IMR-90 (cell line): ENCODE data around the gene TSR3. TPM values are rescaled to one million over a fixed set of nuclear protein-coding genes. Genes with fewer than 3 reads are reported as not detected.
A peak's percentile ranks its signal among the peaks of the same experiment; 100 is the strongest.
"Not testable (repeated sequence)": the region's sequence is repeated elsewhere in the genome, so short reads cannot be mapped to it uniquely, and the experiment has no call there.

Experiments
- ATAC-seq: fragments of 200-7000 bp; cut with Tn5 transposase; 2 replicates; pipeline ENCODE4 v1.9.1; 2020; ENCODE audit warnings: low read depth, mild to moderate bottlenecking, moderate library complexity
- BruUV-seq: library from RNA; stranded (reverse); fragments of 400-500 nt; replicated peaks from 2 replicates; lab custom pipeline; 2021; lab: Mats Ljungman, UMichigan
- CTCF ChIA-PET: fragments of 300-600 bp; formaldehyde crosslinking; extraction: SDS; loops from one replicate; lab custom pipeline; 2021; ENCODE audit warnings: antibody characterized with exemption; lab: Yijun Ruan, JAX
- POLR2A ChIA-PET: fragments of 300-600 bp; sonication (Branson Sonifier 250); formaldehyde crosslinking; loops from one replicate; lab custom pipeline; 2022; ENCODE audit warnings: antibody characterized with exemption; ENCODE audit not compliant: unreplicated experiment; lab: Charles Lee
- DNase-seq: peaks from one replicate; pipeline ENCODE4 v3.0.0; 2013
- H2AFZ ChIP-seq: replicated peaks from 2 replicates; pipeline ENCODE3; 2013; ENCODE audit warnings: low read length, mild to moderate bottlenecking; ENCODE audit not compliant: poor library complexity
- H2AK5ac ChIP-seq: 2 replicates; pipeline ENCODE4 v1.6.1; 2013; ENCODE audit warnings: low read depth, low read length, inconsistent platforms
- H2AK9ac ChIP-seq: replicated peaks from 2 replicates; pipeline ENCODE3; 2013; ENCODE audit warnings: mild to moderate bottlenecking, low read depth, low read length, moderate library complexity; ENCODE audit not compliant: poor library complexity
- H2BK120ac ChIP-seq: 2 replicates; pipeline ENCODE4 v1.6.1; 2013; ENCODE audit warnings: low read depth, low read length, inconsistent platforms
- H2BK15ac ChIP-seq: 3 replicates; pipeline ENCODE4 v1.6.1; 2013; ENCODE audit warnings: low read depth, low read length, inconsistent platforms
- H2BK20ac ChIP-seq: 2 replicates; pipeline ENCODE4 v1.6.1; 2013; ENCODE audit warnings: low read depth, mild to moderate bottlenecking, inconsistent platforms, low read length, moderate library complexity
- H2BK5ac ChIP-seq: 2 replicates; pipeline ENCODE4 v1.6.1; 2013; ENCODE audit warnings: mild to moderate bottlenecking, low read depth, low read length, inconsistent platforms; ENCODE audit not compliant: poor library complexity, severe bottlenecking
- H3K14ac ChIP-seq: replicated peaks from 2 replicates; pipeline ENCODE4 v1.6.1; 2013; ENCODE audit warnings: low read depth, low read length, inconsistent platforms
- H3K18ac ChIP-seq: 2 replicates; pipeline ENCODE4 v1.6.1; 2013; ENCODE audit warnings: low read depth, low read length, control low read depth
- H3K23ac ChIP-seq: 2 replicates; pipeline ENCODE4 v1.6.1; 2013; ENCODE audit warnings: low read depth, low read length, inconsistent platforms
- H3K27ac ChIP-seq: 2 replicates; pipeline ENCODE4 v1.5.1; 2013; ENCODE audit warnings: mild to moderate bottlenecking, control low read depth, low read length; ENCODE audit not compliant: insufficient read depth
- H3K27me3 ChIP-seq: 2 replicates; pipeline ENCODE4 v1.6.1; 2013; ENCODE audit warnings: low read length; ENCODE audit not compliant: control insufficient read depth, insufficient read depth
- H3K36me3 ChIP-seq: 2 replicates; pipeline ENCODE4 v1.6.1; 2013; ENCODE audit warnings: low read length, mixed read lengths; ENCODE audit not compliant: control insufficient read depth, insufficient read depth
- H3K4ac ChIP-seq: 2 replicates; pipeline ENCODE4 v1.6.1; 2013; ENCODE audit warnings: low read depth, low read length, inconsistent platforms
- H3K4me1 ChIP-seq: 2 replicates; pipeline ENCODE4 v1.6.1; 2013; ENCODE audit warnings: low read length, mixed read lengths; ENCODE audit not compliant: control insufficient read depth, insufficient read depth
- H3K4me2 ChIP-seq: 2 replicates; pipeline ENCODE4 v1.6.1; 2013; ENCODE audit warnings: low read depth, mild to moderate bottlenecking, control low read depth, low read length, moderate library complexity
- H3K4me3 ChIP-seq: 2 replicates; pipeline ENCODE4 v1.5.1; 2013; ENCODE audit warnings: low read depth, mild to moderate bottlenecking, control low read depth, low read length, moderate library complexity; ENCODE audit not compliant: insufficient read depth
- H3K56ac ChIP-seq: 2 replicates; pipeline ENCODE4 v1.6.1; 2013; ENCODE audit warnings: low read length, inconsistent platforms; ENCODE audit not compliant: insufficient read depth; ENCODE audit errors: extremely low read depth
- H3K79me1 ChIP-seq, 2 experiments: 2 replicates each; pipeline ENCODE4 v1.6.1; 2013; ENCODE audit warnings: low read length in 2 of 2, inconsistent platforms in 1 of 2, low read depth in 1 of 2
- H3K9ac ChIP-seq: 2 replicates; pipeline ENCODE4 v1.6.1; 2013; ENCODE audit warnings: low read depth, low read length, control low read depth
- H3K9me1 ChIP-seq: 2 replicates; pipeline ENCODE4 v1.6.1; 2013; ENCODE audit warnings: low read length, inconsistent platforms; ENCODE audit not compliant: insufficient read depth
- H3K9me3 ChIP-seq: 2 replicates; pipeline ENCODE4 v1.6.1; 2013; ENCODE audit warnings: low read length; ENCODE audit not compliant: control insufficient read depth, insufficient read depth
- H4K20me1 ChIP-seq: 2 replicates; pipeline ENCODE4 v1.6.1; 2013; ENCODE audit warnings: low read length, inconsistent platforms; ENCODE audit not compliant: insufficient read depth
- H4K5ac ChIP-seq: 2 replicates; pipeline ENCODE4 v1.6.1; 2013; ENCODE audit warnings: mild to moderate bottlenecking, low read depth, low read length, control low read depth
- H4K8ac ChIP-seq, 2 experiments: 2 replicates each; pipeline ENCODE4 v1.6.1; 2013; ENCODE audit warnings: low read depth in 2 of 2, low read length in 2 of 2, control low read depth in 1 of 2, inconsistent platforms in 1 of 2
- H4K91ac ChIP-seq: 2 replicates; pipeline ENCODE4 v1.6.1; 2013; ENCODE audit warnings: low read depth, low read length, inconsistent platforms; ENCODE audit not compliant: insufficient read depth
- CTCF ChIP-seq: conservative IDR thresholded peaks from 2 replicates; pipeline ENCODE4 v1.5.1; 2012; ENCODE audit warnings: mild to moderate bottlenecking, low read depth, low read length, improper control_type of control experiment
- MAZ ChIP-seq: IDR thresholded peaks from 2 replicates; pipeline ENCODE4 v1.6.1; 2012; ENCODE audit warnings: low read depth, mild to moderate bottlenecking, low read length, improper control_type of control experiment, moderate library complexity, borderline replicate concordance
- MXI1 ChIP-seq: IDR thresholded peaks from 2 replicates; pipeline ENCODE4 v1.6.1; 2012; ENCODE audit warnings: low read depth, mild to moderate bottlenecking, low read length, moderate library complexity, borderline replicate concordance
- WGBS, 2 experiments: methylation state at CpG; one replicate each; pipeline versions ENCODE4 v1.1.5 to v1.1.7; 2013; ENCODE audit warnings: missing lambda C conversion rate in 2 of 2; ENCODE audit not compliant: insufficient read length in 1 of 2; ENCODE audit errors: extremely low coverage in 2 of 2; 5-methylcytosine and 5-hydroxymethylcytosine counted together
- dilution Hi-C: fragments of 300-500 bp; cut with HindIII; formaldehyde crosslinking; loops from one replicate; pipeline ENCODE4 v1.14.3; 2018; ENCODE audit warnings: low sequenced_read_pairs; ENCODE audit not compliant: unreplicated experiment
- in situ Hi-C: fragments of 300-500 bp; cut with MboI; formaldehyde crosslinking; loops from 3 replicates; pipeline ENCODE4 v1.14.3; 2019; ENCODE audit warnings: low sequenced_read_pairs, inconsistent platforms, mixed read lengths
- intact Hi-C: fragments of 100-400 bp; cut with micrococcal nuclease; formaldehyde crosslinking; loops from 2 replicates; pipeline ENCODE4 v1.10.0; 2022
- polyA plus RNA-seq, 3 experiments: library from polyadenylated mRNA; depleted of rRNA; stranded (reverse); fragments of >200 nt; gene quantifications; 2 replicates each; pipeline ENCODE4 v1.2.3, GENCODE V29; 2012; ENCODE audit warnings: low replicate concordance in 1 of 3
- total RNA-seq: library from RNA; depleted of rRNA; stranded (reverse); fragments of >200 nt; gene quantifications from 2 replicates; pipeline ENCODE4 v1.2.3, GENCODE V29; 2012

Gene TSR3
- total and polyA plus RNA-seq, 2 of the 4 experiments (the other 2 are of a cell fraction): 38.0 to 52.9 TPM

GRCh38 chr16:1330260-1330914 is 21.3 kb downstream of the TSR3 start:
- Histone ChIP-seq H4K5ac (no peak overlapping the region), H2AK9ac (no peak overlapping the region), H3K27me3 (peaks cover 39% of the 10 kb centered on the region), H3K9me1 (no peaks in the 10 kb centered on the region), H2BK15ac (no peak overlapping the region), H2AK5ac (no peak overlapping the region; the same call in 1 of the 2 replicates), H3K36me3 (peaks cover 6% of the 10 kb centered on the region; the same call in 1 of the 2 replicates), H3K4me3 (no peak overlapping the region), H3K4me1 (peaks cover 7% of the 10 kb centered on the region), H4K8ac (no peak overlapping the region), H4K91ac (no peak overlapping the region), H3K56ac (no peak overlapping the region), H2BK120ac (no peak overlapping the region), H3K9me3 (peaks cover 3% of the 10 kb centered on the region; the same call in 1 of the 2 replicates), H3K4me2 (no peak overlapping the region), H3K9ac (no peak overlapping the region), H3K4ac (no peak overlapping the region), H3K27ac (no peak overlapping the region), H3K18ac (no peak overlapping the region), H2BK20ac (no peak overlapping the region), H2BK5ac (no peak overlapping the region), H3K14ac (no peak overlapping the region), H3K23ac (no peak overlapping the region), H2AFZ (no peak overlapping the region), H3K79me1 (no peaks in the 10 kb centered on the region), H4K20me1 (peaks cover 11% of the 10 kb centered on the region)
- 93% methylated on average over 6 of the region's 17 CpGs; no CpG with 5 or more reads in 1 of the 2 experiments for WGBS, 2 experiments
- DNase-seq (no peak), ATAC-seq (no peak)
- BruUV-seq: no TSS peak
- TF ChIP-seq MAZ (no peak), MXI1 (no peak), CTCF (peak; percentile 27; the same call in 1 of the 2 replicates)
- dilution Hi-C loops (no loop called here), in situ Hi-C loops (no loop called here), intact Hi-C loops (no loop called here)
- POLR2A ChIA-PET: no interaction called here
- CTCF ChIA-PET: no interaction called here

GRCh38 chr16:1328961-1329360 is 22.7 kb downstream of the TSR3 start:
- H3K4me3 ChIP-seq, H3K56ac ChIP-seq, H3K79me1 ChIP-seq, H2AK9ac ChIP-seq, H3K27ac ChIP-seq, intact Hi-C loops, H2AK5ac ChIP-seq, H2AFZ ChIP-seq, H4K8ac ChIP-seq, H3K18ac ChIP-seq, DNase-seq, H2BK5ac ChIP-seq, H2BK20ac ChIP-seq, H3K9me1 ChIP-seq, ATAC-seq, H4K91ac ChIP-seq, H2BK120ac ChIP-seq, H3K23ac ChIP-seq, H3K14ac ChIP-seq, H3K9ac ChIP-seq, dilution Hi-C loops, H3K9me3 ChIP-seq, CTCF ChIA-PET, H3K4me2 ChIP-seq, in situ Hi-C loops, H2BK15ac ChIP-seq, BruUV-seq, H3K4me1 ChIP-seq, H4K5ac ChIP-seq, H3K4ac ChIP-seq, POLR2A ChIA-PET: not testable (repeated sequence)
- peaks cover 22% of the 10 kb centered on the region for H4K20me1 ChIP-seq
- peaks cover 24% of the 10 kb centered on the region for H3K27me3 ChIP-seq
- WGBS, 2 experiments: 100% methylated on average over 2 of the region's 10 CpGs
- peaks cover 18% of the 10 kb centered on the region; the same call in 1 of the 2 replicates for H3K36me3 ChIP-seq
